Stimulated activated CD8-positive, alpha-beta memory T cell treated with anti-CD3 and anti-CD28 coated beads, Interleukin-4, amount 100 ng/mL, for 48 hours (primary cell): Measurements from ENCODE around the gene PDE4D.
"Not testable (repeated sequence)": the region's sequence is repeated elsewhere in the genome, so short reads cannot be mapped to it uniquely, and the experiment has no call there.

Experiments
- DNase-seq: peaks from one replicate; pipeline ENCODE4 v3.0.0-alpha.2; 2020

PDE4D gene

DNA sequence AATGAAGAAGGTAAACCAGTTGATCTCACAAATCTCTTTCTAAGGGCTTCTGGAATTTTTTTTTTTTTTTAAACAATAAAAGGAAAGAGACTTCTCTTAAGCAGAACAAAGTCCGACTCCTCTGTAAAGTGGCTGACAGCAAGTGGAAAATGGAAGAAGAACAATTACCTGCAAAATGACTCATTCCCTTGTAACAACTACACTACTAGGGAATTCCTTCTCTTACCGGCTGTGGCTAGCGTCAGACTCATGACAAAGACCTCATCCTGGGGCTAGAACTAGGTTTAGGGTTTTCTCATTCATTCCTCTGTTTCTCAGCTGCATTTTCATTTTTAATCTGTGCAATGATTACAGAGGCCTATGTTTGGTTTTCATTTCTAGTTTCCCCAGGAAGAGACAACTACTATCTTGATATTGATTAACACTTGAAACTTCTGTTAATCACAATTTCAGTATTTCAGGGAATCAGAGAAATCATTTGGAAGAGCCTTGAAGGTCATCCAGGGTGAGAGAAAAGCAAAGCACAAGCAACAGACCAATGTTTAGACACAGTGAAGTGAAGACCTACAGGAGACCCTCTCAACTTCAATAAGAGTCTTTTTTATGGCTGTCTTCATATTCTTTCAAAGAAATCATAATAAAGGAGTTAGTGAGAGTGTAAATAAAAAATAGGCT, 872.8 kb downstream of the PDE4D start:
- peak; percentile 50 for DNase-seq

DNA sequence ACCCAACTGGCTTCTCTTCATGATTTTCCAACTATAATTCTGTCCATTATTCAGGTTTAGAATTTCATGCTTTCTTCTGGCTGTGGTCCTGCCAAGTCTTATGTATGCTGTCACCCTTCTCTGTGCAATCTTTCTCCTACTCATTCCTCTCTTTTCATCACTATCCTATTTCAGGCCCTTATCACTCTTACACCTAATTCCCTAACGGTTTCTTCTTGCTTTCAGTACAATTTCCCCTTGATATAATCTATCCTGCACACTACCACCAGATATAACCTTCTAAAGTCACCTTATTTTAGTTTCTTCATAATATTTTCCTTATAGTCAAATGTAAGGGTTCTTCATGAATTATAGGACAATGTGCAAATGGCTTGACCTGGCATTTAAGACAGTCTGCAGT, 874.4 kb downstream of the PDE4D start:
- DNase-seq, result no peak

DNA sequence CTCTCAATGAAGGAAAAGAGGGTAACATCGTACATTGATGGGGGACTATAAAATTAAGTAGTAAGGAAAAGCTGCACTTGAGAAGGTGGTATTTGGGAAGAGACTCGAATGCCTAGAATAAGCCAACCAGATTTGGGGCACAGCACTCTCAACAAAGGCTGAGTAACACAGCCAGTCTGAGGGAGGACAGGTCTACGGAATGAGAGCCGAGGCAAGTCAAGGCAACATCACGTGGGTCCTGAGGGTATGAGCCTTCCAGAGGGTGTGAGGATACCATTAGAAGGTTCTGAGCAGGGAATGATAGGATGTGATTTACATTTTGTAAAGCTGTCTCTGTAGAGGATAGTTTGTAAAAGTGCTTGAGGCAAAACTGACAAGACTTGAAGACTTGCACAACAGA, 876.6 kb downstream of the PDE4D start:
- DNase-seq, result no peak

DNA sequence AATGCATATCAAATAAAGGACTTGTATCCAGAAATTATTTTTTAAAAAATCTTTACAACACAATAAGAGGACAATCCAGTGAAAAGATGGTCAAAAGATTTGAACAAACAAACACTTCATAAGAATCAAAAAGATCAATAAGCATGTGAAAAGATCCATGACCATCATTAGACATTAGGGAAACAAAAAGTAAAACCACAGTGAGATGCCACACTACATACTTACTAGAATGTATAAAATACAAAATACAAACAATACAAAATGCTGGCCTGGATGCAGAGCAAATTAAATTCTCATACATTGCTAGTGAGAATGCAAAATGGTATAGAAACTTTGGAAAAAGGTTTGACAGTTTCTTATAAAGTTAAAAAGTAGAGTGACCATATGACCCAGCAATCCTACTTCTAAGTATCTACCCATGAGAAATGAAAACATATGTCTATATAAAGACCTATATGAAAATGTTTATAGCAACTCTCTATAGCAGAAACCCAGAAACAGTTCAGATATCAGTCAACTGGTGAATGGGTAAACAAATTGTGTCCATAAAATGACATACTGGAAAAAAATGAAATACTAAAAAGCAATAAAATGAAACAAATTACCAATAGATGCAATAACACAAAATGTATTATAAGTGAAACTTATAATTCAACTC, 884.6 kb downstream of the PDE4D start:
- no peak for DNase-seq

DNA sequence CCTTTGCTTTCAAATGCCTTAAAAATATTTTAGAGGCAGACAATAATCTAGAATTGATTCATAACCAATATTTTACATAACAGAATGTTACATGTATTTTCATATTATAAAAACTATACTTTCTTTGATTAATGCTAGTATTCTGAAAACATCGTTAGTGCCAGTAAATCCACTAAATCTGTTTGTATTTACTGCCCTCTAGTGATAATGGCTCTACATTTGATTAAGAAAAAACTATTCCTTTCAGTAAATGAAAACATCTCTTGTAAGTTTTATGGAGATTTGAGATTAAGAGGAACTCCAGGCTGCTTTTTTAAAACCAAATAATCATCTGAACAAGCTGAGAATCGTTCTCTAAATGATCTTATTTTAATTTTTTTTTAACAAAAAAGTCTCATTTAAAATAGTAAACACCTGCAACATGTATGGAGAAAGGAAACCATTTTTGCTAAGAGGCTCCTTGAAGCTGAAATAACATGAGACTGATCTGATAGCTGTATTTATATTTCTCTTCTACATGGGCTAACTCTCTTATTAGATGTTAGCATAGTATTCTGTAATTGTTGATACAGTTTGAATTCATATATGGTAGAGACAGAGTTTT, 886.0 kb downstream of the PDE4D start:
- no peak for DNase-seq

DNA sequence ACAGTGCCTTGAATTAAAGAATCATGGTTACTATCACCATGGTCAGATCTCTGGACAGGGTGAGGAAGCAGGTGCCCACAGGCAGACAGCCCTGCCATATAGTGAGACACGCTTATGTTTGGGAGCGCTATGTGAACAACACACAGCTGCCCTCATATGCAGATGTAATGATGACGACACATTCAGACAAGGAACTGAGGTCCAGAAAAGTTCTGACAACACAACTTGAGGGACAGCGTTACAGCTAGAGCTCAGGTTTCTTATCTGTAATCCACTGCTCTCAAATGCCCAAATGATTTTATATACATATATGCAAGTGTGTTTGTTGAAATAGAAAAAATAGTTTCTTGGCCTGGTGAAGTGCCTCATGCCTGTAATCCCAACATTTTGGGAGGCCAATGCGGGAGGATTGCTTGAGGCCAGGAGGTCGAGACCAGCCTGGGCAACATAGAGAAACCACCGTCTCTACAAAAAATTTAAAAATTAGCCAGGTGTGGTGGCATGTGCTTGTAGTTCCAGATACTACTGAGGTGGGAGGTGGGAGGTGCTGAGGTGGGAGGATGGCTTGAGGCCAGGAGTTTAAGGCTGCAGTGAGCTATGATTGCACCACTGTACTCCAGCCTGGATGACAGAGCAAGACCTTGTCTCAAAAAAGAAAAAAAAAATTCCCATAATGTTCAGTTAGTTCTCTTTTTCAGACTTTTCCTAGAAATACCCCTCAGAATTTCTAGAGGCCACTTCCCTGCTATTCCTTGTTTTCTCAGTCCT, 887.4 kb downstream of the PDE4D start:
- DNase-seq, result no peak

DNA sequence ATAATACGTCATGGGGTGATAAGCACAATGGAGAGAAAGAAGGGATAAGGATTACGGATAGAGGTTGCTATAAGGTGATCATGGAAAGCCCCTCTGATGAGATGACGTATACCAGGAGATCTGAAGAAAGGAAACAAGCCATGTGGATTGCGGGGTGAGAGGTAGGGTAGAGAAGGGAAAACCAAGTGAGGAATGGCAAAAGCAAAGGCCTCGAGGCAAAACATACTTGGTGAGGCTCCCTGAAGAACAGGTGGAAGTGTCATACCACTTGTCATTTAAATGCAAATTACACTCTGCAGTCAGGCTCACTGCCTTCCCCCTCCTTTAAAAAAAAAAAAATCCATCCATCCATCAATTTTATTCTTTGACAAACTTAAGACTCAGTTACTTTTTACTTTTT, 889.9 kb downstream of the PDE4D start:
- DNase-seq, result no peak

DNA sequence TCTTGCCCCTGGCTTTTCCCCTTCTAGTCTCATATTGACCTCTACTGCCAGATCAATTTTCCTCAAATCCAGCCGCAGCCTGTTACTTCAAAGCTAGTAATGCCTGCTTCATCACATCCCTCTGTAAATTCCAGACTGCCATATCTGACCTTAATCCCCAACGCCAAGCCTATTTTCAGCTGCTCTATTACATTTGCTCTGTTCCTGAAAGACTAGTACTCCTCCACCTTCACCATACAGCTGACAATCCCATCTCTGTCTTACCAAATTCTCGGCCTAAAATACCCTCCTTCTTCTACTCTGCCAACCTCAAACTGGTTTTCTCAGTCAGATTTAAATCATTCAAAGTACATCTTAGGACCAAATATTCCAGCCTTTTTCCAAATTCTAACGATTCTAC, 890.4 kb downstream of the PDE4D start:
- no peak for DNase-seq

DNA sequence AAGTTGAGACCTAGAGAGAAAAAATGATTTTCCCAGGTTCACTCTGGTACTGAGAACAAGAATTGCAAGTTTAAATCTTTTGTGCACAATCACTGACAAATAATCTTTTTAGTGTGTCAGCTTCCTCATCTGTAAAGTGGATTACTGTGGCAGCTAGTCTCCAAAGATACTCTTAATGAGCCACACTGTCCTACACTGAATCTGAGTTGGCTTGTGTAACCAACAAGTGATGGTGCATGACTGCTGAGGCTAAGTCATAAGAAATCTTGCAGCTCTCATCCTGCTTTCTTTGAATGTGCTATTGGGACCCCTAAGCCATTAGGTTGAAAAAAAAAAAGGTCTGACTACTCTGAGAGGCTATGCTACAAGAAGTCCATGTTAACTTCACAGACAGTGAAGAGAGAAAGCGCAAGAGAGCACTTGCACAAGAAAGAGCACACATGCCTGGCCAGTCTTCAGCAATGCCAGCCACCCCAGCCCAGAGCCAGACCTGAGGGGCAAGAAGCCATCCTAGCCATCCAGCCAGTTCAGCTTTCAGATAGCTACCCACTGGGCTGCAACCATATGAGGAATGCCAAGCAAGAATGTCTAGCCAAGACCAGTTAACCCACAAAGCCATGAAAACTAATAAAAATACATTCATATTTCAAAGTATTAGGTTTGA, 891.2 kb downstream of the PDE4D start:
- no peak for DNase-seq

DNA sequence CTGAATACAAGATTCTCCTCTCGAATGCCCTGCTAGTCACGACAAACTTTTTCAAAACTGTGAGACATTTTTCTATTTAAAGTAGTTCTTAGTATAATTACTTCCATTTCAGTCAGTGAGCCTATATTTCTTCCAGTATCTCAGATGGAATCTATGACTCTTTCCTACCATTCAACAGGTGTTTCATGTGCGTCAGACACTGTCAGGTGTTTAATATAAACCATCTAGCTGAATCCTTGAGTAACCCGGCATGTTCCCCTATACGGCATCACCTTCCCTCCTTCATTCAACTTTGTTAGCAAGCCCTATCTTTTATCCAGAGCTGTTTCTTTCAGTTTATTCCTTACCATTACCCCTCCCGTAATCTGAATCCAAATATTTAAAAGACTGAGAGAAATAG, 891.8 kb downstream of the PDE4D start:
- DNase-seq, result no peak

DNA sequence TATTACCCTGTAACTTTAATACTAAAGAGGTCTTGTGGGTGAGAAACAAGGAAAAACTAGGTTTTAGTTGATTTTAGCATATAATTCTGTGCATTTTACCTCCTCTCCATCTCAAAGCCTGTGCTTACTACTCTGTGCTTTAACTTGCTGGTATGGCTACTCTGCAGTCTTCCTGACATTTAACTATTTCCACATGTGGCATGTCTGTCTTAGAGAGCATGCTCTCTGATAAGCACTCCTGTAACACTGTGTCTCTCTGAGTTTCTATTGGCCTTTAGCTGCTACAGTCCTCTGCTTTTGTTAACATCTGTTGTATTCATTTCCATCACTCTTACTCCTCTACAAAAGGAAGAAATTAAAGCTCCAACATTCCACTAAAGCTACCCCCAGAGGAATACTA, 892.4 kb downstream of the PDE4D start:
- DNase-seq, result no peak

DNA sequence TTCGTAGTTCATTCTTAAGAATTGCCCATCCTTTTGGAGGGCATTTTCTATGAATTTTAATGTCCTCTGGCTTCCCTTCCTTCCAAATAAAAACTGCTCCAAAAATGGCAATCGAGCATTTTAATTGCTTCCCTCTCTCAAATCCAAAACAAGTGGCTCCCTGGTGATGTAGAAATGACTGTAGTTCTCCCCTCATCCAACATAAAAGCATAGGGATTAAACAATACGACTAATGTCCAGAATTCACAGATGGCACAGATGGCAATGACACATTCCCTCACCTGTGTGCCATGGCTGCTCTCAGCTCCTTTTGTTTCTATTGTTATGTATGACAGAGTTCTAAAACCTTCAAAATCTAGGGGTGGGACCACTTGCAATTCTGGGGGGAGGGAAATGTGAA, 893.3 kb downstream of the PDE4D start:
- no peak for DNase-seq

DNA sequence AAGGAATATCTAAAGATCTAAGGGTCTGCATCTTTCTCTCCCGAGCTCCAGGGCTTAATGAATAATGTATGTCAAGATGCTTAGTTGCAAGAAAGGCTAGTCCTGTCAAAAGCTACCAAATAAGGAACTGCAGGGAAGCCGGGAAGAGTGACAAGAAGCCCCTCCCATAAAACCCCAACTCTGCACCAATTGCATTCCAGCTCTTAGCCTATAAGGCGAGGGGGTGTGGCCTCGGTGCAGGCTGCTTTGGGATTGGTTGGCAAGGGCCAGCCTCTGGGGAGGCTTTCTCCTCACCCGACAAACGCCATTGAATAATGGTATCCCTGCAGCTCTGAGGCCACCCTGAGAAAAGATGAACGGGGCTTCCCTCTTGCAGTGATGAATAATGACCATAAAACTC, 893.7 kb downstream of the PDE4D start:
- DNase-seq, result no peak

DNA sequence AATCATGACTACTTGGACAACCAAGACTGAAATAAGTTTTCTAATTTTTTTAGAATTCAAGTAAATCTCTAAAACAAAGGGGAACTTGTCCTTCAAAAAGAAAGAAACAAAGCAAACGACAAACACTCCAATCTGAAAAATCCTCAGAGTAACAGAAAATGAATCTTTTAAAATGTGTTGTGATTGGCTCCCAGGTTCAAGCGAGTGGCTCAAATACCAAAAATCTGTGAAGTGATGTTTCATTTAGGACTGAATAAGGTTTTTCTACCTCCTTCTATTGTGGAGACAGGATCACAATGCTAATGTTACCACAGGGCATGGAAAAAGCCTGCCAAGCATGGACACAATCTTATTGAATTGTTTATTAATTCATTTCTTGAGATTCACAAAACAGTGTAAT, 895.0 kb downstream of the PDE4D start:
- DNase-seq, result no peak

DNA sequence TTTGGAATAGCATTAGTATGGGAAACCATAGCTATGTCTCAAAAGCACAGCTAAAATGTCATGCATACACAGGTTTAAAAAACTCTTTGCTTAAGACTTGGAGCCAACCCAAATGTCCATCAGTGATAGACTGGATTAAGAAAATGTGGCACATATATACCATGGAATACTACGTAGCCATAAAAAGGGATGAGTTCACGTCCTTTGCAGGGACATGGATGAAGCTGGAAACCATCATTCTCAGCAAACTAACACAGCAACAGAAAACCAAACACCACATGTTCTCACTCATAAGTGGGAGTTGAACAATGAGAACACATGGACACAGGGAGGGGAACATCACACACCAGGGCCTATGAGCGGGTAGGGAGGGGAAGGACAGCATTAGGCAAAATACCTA, 897.7 kb downstream of the PDE4D start:
- DNase-seq, result not testable (repeated sequence)

DNA sequence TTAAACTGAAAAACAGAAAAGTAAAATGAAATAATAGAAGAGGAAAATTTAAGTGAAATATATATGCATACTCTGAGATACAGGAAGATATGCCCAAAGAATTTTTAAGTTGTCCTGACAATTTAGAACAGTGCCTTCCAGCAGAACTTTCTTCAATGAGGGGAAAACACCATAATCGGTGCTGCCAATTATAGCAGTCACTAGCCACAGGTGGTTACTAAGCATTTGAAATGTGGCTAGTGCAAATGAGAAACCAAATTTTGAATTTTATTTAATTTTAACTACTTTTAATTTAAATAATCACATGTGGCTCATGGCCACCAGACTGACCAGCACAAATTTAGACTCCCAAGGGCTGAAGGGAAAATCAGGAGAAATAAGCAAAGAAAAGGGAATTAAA, 900.1 kb downstream of the PDE4D start:
- no peak for DNase-seq

DNA sequence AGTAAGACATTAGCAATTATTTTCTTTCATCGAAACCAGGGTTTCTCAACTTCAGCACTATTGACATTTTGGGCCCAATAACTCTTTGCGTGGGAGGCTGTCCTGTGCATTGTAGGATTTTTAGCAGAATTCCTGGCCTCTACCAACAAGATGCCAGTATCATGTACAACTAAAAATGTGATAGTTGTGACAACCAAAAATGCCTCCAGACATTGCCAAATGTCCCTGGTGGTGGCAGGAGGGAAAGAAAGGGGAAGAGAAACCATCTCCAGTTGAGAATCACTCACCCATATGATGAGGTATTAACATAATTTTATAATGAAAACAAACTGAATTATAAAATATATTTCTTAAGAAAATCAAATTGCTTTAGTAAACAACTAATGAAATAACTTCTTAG, 904.6 kb downstream of the PDE4D start:
- DNase-seq, result no peak

DNA sequence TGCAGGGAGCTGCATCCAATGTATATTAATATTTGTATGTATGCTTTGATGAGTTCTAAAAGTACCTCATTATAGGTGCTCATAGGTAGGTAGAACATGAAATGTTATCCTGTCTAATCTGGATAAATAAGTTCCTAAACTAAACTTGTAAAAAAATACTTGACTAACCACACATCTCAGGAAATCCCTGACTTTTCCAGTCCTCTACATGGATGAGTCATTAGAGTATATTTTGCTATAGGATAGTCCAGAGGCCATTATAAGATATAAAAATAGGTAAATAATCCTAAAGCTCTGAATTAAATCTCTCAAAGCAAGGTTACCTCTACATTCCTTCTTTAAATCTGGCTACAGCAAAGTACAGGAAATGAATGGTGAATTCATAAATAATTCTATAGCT, 906.3 kb downstream of the PDE4D start:
- no peak for DNase-seq

DNA sequence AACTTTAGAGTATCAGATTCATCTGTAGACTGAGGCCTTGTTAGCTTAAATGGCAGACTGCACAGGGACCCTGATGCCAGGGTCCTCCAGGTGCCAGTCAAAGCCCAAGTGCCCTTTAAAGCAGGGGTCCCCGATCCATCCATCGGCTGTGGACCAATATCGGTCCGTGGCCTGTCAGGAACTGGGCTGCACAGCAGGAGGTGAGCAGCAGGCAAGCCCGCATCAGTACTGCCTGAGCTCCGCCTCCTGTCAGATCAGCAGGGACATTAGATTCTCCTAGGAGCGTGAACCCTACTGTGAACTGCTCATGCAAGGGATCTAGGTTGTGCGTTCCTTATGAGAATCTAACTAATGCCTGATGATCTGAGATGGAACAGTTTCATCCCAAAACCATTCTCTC, 907.2 kb downstream of the PDE4D start:
- no peak for DNase-seq

DNA sequence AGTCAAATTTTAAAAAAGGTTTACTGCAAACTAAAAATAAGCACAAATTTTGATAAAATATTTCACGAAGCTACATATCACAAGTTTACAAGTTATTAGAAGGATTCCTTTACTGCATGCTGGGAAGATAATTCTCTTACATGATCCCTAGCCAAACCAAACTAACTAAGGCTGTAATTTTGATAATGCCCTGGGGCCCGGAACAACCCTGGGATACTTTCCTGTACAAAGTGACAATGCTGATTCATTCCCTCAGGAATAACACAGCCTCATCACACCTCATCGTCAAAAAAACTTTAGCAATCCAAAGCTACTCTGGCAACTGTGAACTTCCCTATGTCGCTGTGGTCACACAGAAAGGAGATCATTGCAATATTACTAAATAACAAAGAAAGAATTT, 907.8 kb downstream of the PDE4D start:
- no peak for DNase-seq

DNA sequence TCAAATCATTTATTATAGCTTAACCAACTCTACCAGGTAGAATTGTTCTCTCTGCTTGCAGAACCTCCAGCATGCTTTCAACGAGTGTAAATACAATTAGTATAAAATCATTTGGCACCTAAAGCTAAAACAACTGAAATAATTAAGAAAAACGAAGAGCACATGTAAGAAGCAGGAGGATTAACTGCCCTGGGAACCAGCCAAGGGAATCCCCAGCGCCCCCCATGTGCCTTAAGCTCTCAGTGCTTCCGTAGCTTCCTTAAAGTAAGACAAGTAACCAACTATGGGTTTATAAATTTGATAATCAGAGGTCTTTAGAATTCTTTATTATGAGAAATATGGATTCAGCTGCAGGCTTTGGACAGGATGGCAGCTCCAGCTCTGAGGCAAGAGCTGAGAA, 908.2 kb downstream of the PDE4D start:
- DNase-seq, result no peak

DNA sequence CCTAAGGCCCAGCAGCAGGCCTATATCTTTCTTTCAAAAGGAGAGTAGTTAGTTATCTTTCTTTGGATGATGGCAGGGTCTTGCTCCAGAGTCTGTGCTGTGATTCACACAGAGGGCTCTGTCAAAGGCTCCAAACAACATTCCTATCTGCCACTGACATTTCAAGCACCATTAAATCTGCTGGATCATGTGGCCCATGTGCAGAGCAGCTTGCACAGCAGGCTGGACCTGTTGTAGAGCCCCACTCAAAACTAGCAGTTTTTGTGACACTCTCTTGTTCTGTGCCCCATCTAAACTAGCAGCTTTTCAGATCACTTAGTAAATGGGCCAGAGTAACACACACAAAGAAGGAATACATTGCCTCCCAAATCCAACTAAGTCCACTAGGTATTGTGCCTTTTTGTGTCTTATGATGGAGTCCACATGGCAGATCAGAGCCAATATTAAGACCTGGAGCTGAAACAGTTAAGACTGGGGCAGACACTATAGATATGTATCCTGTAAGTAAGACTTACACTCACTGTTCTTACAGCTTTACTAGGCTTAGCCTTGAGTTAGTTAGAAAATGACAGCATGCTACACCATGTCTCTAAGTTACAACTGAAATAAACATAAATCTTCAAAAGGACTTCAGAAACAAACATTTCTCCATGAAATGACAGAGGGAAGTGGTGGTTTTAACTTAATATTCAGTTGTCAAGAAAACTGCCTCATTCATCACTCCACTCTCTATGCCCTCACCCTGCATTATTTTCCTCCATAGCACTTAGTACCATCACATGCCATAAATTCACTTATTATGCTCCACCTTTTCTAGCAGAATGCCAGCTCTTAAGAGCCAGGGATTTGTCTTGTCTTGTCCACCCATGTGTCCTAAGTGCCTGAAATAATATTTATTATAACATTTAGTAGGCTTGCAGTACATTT, 909.7 kb downstream of the PDE4D start:
- DNase-seq, result no peak
